ENCODE results near the gene TSPAN32.

Gene TSPAN32, protein sequence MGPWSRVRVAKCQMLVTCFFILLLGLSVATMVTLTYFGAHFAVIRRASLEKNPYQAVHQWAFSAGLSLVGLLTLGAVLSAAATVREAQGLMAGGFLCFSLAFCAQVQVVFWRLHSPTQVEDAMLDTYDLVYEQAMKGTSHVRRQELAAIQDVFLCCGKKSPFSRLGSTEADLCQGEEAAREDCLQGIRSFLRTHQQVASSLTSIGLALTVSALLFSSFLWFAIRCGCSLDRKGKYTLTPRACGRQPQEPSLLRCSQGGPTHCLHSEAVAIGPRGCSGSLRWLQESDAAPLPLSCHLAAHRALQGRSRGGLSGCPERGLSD

DNA sequence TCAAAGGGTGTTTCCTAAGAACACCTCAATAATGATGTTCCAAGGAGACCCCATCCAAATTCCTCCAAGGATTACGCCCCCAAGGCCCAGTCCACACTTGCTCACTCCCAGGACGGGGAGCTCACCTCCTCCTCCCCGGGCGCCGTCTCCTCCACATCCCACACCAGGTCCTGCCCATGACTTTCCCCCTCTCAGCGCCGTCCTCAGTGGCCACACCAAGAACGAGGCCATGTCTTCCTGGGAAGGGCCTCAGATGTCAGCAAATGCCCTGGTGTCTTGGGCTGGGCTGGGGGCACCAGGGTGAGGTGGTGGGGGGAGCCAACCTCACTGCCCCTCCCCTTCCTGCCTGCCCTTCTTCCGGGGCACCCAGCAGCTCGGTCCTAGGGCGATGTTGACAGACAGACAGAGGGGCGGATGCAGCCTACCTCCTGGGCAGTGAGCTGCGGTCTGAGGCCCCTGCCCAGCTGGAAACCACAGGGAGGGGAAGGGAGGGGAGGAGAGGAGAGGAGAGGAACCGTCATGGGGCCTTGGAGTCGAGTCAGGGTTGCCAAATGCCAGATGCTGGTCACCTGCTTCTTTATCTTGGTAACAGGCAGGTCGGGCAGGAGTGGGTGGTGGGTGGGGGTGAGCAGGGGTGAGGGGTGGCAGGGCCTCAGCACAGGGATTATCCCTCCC is at the start of gene TSPAN32, which contains the start of gene C11orf21:
Gene TSPAN32 (plus strand): TSS at position 383 of the 675 bp plus-strand sequence. CDS start 137 bp downstream, at position 520.
Gene C11orf21 (minus strand): TSS at position 288 of the 675 bp plus-strand sequence. CDS start 110 bp downstream, at position 178.
- no peak for DNase-seq

DNA sequence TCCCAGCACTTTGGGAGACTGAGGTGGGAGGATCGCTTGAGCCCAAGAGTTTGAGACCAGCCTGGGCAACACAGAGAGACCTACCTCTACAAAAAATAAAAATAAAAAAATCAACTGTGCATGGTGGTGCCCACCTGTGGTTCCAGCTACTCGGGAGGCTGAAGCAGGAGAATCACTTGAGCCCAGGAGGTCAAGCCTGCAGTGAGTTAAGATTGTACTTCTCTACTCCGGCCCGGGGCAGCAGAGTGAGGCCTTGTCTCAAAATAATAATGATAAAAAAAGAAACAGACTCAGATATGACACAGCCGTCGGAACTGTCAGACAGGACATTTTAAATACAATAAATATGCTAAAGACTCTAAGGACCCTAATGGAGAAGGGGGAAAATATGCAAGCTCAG is 49.8 kb upstream of the TSPAN32 start:
- DNase-seq = no peak

DNA sequence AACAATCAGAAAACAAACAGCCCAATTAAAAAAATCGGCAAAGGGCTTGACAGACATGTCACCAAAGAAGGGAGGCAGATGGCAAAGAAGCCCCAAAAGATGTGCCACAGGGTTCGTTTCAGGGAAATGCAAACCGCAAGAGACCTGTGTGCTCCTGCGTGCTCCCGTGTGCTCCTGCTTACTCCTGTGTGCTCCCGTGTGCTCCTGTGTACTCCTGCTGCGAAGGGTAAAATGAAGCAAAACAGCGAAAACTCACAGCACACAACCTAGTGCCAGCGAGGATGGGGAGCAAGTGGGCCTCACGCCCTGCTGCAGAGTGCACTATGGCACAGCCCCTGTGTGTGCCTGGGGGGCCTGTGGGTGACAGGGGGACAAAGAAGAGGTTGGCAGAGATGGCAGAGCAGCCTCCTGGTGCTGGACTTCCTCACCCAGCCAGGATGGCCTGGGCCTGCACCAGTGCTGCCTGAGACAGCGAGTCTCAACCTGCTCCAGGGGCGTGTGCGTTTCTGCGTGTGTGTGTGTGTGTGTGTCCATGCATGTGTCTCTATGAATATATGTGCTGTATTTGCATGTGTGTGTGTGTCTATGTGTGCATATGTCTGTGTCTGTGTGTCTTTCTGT is 45.4 kb upstream of the TSPAN32 start:
- no peak for DNase-seq

DNA sequence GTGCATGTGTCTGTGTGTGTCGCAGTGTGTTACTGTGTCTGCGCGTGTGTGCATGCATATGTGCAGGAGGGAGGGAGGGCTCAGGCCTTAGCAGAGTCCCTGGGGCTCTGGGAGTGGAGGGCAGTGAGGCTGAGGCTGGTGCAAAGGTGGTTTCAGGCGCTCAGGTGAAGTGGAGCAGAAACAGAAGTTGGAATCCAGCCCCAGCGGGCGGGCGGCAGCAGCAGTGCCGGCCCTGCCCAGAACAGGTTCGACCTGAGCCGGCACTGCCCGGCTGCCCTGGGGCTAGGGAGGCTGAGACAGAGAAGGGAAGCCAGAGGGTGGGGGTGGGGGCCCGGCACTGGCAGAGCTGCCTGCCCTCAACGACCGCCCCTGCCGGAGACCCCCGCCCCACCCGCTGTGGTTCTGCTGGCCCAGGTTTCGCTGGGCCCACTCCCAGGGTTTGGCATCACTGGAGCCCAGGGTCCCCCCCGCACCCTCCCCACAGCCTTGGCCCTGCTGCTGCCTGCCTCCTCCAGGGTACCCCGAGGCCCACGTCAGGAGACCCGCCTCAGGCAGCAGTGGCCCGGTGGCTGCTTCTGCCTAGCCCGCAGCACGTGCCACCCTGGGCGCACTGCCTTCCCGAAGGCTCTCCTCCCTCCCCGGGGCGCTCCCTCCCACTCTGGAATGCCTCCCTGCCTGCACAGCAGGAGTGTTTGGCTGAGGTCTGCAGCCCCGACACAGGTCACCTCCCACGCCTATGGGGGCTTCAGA is 44.7 kb upstream of the TSPAN32 start:
- DNase-seq = no peak

DNA sequence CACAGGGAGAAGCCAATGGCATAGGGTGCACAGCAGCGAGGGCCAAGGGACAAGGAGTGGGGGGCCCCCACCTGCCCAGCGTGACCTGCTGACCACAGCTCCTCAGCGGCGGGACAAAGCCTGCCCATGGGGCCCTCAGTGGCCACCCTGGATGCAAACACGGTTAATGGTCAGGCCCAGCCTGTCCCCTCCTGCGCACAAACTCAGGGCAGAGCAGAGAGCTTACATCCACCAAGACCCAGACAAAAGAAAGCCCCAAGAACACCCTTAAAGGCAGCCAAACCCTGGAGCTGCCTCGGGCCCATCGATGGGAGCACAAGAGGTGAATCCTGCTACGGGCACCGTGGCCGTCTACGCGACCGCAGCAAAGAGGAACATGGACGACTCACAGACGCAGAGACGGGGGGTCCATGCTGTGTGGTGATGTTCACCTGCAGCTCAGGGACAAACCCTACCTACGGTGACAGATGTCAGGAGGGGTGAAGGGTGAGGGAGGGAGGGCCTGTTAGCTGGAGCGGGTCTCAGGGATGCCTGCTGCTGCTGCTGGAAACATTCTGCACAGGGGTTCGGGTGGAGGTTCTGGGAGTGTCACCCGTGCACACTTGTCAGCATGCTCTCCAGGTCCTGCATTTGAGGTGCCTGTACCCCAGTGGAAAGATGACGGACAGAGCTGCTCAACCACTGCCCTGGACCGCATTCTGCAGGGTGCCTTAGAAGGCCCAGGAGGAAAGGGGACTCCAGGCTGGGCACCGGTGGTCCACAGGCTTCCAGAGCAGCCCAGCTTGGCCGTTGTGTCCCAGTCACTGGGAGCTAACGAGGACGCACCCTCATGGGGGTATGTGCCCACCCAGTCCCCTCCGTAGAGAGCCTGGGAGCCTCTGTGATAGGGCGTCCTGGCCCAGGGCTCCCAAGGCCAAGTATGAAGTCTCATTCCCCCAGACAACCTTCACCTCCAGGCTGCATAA is 43.0 kb upstream of the TSPAN32 start:
- no peak for DNase-seq

DNA sequence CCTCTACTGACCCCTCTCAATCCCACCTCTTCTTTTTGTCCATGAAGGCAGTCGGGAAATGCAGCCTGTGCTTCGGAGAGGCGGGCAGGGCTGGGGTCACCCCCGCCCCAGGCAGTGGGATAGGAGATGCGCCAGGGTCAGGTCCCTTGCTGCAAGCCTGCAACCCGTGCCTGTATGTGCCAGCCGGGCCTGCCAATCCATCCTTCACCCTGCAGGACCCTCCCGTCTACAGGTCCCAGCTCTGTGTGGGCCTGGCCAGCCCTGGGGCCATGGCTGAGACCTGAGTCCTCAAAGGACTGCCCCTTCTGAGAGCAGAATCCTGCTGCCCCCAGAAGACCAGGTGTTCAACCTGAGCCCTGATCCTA is 42.4 kb upstream of the TSPAN32 start:
- DNase-seq = no peak

DNA sequence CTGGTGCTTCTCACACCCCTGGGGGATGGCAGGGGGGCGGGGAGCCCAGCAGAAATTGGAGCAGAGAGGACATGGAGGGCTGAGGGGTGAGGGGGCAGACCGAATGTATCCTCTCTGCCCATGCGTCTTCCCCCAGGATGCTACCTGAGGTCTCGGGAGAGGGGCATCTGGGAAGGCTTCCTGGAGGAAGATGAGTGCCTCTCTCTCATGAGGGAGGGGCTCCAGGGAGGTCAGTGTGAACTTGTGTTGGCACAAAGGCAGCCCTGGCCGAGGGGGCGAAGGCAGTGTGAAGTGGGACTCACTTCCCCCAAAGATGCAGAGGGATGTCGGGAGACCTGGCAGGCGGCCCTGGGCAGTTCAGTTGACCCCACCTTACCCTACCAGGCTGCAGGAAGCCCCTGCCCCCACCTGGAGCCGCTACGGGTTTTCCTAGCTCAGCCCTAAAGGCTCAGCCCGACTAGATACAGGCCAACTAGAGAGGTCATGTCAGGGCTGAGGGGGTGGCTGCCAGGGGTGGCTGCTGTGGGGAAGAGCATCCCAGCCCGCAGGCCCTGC is 41.8 kb upstream of the TSPAN32 start:
- DNase-seq = no peak

DNA sequence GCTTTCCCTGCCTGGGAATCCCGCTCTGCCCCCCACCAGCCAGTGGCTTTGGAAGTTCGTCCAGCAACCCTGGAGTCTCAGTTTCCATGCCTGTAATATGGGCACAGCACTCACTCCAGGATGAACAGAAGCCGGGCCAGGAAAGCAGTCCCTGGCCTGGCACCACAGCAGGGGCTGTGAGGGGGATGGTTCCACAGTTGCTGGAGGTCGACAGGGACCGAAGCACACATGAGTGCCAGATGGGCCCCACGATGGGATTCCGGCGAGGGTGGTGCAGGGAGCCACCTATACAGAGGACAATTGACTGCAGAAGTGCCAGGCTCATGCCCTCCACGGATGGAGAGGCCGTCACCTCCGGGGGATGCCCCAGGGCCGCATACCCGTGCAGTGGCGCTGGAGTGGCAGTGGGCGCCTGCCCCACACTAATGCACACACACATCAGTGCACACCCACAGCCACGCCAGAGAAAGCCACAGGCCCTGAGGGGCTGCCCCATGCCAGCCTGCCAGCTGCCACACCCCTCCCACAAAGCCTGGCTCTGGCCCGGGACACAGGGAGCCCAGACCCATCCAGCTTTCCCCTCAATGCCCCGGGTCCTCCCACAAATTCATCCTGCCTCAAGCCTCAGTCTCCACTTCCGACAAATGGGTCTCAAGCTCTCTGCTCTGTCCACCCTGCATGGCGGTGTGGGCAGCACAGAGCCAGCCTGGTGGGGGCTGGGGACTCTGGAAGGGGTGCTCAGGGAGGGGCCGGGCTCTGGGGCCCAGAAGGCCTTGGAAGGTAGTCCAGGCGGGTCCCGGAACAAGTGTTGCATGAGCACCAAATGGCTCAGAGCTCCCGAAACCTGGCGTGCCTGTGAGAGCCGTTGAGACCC is 41.1 kb upstream of the TSPAN32 start:
- no peak for DNase-seq

DNA sequence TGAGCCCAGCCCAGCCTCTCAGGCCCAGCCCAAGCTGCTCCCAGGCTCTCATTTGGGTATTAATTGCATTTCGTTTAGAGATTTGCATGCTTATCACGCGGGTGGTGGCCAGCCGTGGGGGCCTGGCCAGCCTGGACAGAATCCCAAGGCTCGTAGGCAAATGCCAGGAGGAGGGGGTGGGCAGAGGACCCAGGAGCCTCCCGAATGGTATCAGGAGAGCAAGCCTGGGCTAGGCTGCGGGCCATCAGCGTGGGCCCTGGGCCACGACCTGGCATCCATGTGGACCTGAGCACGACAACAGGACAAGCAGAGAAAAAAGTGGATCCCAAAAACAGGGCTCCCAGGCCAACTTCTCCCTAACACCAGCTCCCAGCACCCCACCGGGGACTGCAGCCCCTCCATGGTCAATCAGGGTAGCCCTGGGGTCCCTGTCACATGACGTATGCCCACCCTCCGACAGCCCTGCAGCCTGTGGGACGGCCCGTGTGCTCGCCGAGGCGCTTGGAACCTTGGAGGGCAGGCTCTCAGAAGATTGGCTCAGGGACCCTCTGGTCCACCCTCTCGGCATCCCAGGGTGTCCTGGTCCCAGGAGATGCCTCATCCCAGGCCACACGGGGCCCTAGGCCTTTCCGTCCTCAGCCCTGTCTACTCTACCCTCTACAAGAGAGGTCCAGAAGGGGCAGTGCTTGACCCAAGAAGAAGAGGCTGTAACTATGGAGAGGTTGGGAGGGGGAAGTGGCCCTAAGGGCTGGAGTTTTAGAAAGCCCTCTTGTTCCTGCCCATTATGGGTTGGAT is 40.2 kb upstream of the TSPAN32 start:
- no peak for DNase-seq

DNA sequence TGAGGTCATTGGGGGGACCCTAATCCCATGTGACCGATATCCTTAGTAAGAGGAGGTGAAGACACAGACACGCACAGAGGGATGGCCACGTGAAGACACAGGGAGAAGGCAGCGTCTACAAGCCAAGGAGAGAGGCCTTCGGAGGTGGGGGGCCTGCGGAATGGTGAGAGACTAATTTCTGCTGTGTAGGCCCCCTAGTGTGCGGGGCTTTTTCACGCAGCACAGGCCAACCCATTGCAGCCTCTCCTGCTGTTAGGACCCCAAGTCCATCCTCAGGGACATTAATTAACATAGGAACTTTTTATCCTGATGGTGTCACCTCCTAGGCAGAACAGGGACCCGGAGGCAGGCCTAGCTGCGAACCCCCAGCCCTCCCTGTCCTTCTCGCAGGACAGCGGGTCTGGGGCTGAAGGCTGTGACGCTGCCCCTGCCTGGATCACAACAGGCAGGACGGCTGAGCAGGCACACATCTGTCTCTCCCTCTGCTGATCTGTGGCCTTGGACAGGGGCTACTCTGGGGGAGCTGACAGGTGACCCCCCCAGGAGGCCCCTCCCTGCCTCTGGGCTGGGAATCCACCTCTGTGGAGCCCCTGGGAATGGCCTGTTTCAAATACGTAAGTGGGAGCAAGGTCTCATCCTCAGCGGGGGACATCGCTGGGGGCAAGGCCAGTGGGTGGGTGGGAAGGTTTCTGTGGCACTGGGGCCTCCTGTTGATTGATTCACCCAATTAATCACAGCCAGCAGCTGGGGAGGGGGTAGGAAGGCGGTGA is 39.3 kb upstream of the TSPAN32 start:
- DNase-seq = no peak

DNA sequence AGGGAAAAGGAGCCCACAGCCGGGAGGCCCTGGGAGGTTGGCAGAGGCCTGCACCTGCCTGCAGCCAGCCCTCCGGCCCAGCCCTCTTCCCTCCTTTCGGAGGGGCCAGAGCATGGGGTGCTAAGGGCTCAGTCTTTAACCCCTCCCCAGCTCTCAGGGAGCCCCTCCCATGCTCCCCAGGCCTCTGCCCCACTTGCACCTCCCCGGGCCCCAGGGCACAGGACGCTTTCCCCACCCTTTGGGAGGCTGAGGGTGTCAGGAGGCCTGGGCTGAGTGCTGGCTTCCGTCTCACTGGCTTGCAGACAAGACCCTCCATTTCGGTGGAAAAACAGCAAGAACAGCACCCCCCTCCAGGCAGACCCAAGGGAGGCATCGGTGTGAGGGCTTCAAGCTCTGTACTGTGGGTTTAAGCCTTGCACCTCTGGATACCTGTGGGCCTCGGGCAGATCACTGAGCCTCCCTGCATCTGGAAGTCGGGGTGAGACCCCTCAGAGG is 38.7 kb upstream of the TSPAN32 start:
- DNase-seq = no peak

DNA sequence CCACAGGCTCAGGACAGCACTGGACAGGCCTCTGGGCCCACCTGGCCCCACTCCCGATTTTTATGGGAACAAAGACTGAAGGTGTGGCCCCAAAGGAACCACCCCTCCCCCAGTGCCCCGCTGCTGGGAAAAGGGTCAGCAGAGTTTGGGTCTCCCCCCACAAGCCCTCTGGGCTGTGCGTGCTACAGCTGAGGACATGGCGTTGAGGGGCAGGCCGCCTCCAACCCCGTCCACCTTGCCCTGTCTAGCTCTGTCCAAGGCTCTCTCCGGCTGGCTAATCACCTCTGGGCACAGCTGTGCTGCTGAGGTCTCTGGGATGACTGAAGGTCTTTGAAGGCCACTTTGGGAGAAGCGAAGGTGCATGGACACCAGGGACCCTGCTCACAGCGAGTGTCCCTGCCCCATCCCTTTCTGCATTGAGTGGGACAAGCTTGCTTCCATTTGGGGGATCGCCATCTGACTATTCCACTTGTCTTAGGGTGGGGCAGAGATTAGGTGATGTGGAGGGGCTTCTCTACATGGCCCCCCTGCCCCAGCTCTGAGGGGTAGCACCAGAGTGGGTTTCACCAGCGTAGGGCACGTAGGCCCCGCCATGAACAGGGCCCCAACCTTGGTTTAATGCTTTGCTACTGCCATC is 38.0 kb upstream of the TSPAN32 start:
- no peak for DNase-seq

DNA sequence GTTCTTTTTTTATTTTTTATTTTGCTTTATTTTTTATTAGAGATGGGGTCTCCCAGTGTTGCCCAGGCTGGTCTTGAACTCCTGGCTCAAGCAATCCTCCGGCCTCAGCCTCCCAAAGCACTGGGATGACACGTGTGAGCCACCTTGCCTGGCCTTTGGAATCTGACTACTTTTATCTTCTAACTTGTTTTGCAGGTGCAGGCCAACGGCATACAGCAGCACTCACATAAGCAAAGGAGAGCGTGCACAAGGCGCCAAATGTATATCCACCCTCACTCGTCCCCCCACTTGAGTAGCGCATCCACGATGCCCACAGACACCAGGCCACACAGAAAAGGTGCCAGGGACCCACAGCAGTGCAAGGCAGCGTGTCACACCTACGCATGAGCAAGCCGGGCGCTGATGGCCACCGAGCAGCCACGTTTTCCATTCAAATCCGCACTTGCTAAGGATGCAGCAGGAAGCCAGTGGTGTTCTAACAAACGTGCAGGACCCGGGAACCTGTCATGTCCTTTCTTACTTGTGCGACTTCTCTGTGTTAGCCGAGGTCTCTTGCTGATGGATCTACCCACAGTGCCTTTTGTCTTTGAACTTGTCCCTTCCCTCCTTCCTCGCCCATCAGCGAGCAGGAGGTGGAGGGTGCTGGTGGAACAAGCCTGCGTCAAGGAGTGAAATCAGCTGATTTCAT is 37.3 kb upstream of the TSPAN32 start:
- no peak for DNase-seq

DNA sequence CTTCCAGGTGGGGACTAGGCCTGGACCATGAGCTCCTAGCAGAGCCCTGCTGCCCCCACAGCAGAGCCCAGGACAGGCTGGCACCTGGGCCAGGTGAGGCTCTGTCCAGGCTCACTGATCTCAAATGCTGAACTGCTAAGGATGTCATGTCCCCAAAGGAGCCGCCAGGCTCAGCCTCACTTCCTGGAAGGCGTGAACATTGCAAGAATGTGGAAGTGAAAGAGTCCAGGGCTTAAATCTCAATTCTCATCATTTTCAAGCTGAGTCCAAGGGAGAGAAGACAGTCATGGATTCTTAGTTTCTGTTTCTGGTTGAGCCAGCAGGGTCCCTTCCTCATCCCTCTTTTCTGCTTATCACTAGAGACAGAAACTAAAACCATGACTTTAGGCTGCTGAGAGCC is 36.4 kb upstream of the TSPAN32 start:
- DNase-seq = no peak

DNA sequence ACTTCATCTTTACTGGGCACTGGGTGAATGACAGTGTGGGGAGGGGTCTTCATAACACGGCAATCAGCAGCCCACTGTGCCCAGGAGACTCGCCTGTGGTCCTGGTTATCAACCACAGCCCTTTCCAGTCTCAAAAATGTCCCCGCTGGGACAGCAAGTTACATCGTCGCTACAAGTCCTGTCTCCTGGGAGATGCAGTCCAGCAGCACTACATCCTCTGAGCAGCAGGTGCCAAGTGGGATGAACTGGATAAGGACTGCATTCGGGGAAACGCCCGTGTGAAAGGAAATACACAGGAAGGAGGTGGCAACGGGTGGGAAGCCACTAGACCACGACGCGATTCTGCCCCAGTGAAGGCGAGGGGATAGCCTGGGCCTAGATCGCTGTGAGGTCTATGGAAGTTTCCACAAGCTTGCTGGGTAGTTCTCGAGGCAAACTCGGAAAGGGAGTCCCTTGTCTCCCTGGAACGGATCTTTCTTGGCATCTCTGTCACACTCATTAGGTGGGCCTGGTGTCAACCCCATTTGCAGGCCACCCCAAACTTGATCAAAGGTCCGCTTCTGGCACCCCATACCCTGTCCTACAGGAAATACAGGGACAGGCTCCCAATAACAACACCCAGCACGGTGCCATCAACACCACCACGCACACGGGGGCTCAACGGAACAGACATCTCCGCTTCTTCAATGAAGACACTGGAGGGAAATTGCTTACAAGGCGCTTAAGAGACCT is 35.8 kb upstream of the TSPAN32 start:
- DNase-seq = no peak

DNA sequence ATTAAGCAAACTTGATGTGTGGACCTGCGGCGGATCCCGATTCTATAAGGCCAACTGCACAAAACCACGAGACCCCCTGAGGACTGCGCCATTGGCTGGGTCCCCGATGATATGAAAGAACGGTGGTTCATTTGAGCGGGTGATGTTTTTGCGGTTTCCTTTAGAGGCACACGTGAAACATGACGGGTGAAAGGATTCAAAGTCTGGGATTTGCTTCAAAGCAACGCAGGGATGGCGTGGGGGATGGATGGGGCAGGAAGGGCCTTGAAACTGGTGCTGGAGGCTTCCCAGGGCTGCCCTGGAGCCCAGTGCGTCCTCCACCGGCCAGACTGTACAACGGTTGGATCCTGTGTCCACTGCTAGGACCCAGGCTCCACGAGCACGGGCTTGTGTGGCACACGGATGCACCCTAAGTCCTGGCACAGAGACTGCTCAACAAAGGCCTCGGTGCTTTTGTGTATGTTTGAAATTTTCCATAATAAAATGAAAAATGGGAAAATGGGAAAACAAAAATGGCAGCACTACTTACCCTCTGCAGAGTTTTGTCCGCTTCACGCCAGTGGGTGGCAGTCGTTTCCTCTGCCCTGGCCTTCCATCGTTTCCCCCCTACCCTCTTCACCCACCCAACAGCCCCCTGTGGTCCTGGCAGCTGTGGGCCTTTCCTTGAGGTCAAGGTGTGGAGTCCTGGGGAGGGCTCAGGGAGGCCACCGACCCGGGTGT is 35.1 kb upstream of the TSPAN32 start:
- DNase-seq = no peak
